Thyroid gland (tissue), 4 donors: ENCODE data around the gene AIF1L.

Experiments used
- POLR2A ChIP-seq, 2 donors: fragments of 450-650 bp; IDR thresholded peaks; one replicate each; pipeline ENCODE4 v1.6.1; 2017; ENCODE audit warnings: antibody characterized with exemption in 2 of 2, mild to moderate bottlenecking in 2 of 2, moderate library complexity in 1 of 2
- TF ChIP-seq, protein P1 (sequence below), 6 experiments: fragments of 200-600 bp in 3 of 6; fragments of 450-650 bp in 3 of 6; sonication (generic) in 3 of 6; IDR thresholded peaks; one replicate each; pipeline ENCODE4 v1.5.1; 2016 to 2019; ENCODE audit warnings: antibody characterized with exemption in 6 of 6, mild to moderate bottlenecking in 2 of 6, inconsistent platforms in 1 of 6, moderate library complexity in 1 of 6

GRCh38 chr9:131138676-131139075 lies 42.3 kb downstream of the AIF1L start:
- TF ChIP-seq, protein P1, sequence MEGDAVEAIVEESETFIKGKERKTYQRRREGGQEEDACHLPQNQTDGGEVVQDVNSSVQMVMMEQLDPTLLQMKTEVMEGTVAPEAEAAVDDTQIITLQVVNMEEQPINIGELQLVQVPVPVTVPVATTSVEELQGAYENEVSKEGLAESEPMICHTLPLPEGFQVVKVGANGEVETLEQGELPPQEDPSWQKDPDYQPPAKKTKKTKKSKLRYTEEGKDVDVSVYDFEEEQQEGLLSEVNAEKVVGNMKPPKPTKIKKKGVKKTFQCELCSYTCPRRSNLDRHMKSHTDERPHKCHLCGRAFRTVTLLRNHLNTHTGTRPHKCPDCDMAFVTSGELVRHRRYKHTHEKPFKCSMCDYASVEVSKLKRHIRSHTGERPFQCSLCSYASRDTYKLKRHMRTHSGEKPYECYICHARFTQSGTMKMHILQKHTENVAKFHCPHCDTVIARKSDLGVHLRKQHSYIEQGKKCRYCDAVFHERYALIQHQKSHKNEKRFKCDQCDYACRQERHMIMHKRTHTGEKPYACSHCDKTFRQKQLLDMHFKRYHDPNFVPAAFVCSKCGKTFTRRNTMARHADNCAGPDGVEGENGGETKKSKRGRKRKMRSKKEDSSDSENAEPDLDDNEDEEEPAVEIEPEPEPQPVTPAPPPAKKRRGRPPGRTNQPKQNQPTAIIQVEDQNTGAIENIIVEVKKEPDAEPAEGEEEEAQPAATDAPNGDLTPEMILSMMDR (IDR thresholded peaks at IDR 0.05), result no peak
- no peak for TF ChIP-seq POLR2A (IDR thresholded peaks at IDR 0.05)
